Tibial nerve (tissue), 3 donors: ENCODE results near the gene AHNAK2.
"Not testable (repeated sequence)": the region's sequence is repeated elsewhere in the genome, so short reads cannot be mapped to it uniquely, and the experiment has no call there.

ENCODE experiments used
- CTCF ChIP-seq, 5 experiments: fragments of 200-600 bp in 3 of 5; fragments of 450-650 bp in 2 of 5; sonication (generic) in 3 of 5; IDR thresholded peaks; one replicate each; pipeline ENCODE4 v1.5.1; 2016 to 2019; ENCODE audit warnings: antibody characterized with exemption in 5 of 5, mild to moderate bottlenecking in 3 of 5, moderate library complexity in 2 of 5
- POLR2A ChIP-seq, 2 donors: fragments of 450-650 bp; IDR thresholded peaks; one replicate each; pipeline ENCODE4 v1.6.1; 2017; ENCODE audit warnings: antibody characterized with exemption in 2 of 2, mild to moderate bottlenecking in 2 of 2, moderate library complexity in 2 of 2

- not testable (repeated sequence) for TF ChIP-seq CTCF, POLR2A (IDR thresholded peaks at IDR 0.05)
Measured at GRCh38 chr14:104947201-104947600, 31.0 kb downstream of the AHNAK2 start.
